HEK293T (cell line): ENCODE results near the gene CREB5.

Experiments
- CTCF ChIA-PET: fragments of 350-600 bp; formaldehyde crosslinking; extraction: SDS; loops from one replicate; lab custom pipeline; 2021; ENCODE audit warnings: antibody characterized with exemption, inconsistent platforms; lab: Yijun Ruan, JAX
- POLR2A ChIA-PET: fragments of 350-600 bp; formaldehyde crosslinking; extraction: SDS; loops from one replicate; lab custom pipeline; 2020; ENCODE audit warnings: antibody characterized with exemption, inconsistent platforms; lab: Yijun Ruan, JAX
- DNase-seq: peaks from one replicate; pipeline ENCODE4 v3.0.0; 2012; ENCODE audit warnings: mixed read lengths; ENCODE audit errors: extremely low spot score
- ARNT ChIP-seq: fragments of 450-650 bp; IDR thresholded peaks from 2 replicates; pipeline ENCODE4 v1.6.1; 2017; ENCODE audit warnings: mild to moderate bottlenecking
- BHLHE40 ChIP-seq: fragments of 450-650 bp; IDR thresholded peaks from 2 replicates; pipeline ENCODE4 v1.6.1; 2016; ENCODE audit warnings: mild to moderate bottlenecking, moderate library complexity, borderline replicate concordance
- CTBP1 ChIP-seq: fragments of 450-650 bp; IDR thresholded peaks from 2 replicates; pipeline ENCODE4 v1.6.1; 2016; ENCODE audit warnings: borderline replicate concordance
- ELF4 ChIP-seq: fragments of 450-650 bp; IDR thresholded peaks from 2 replicates; pipeline ENCODE4 v1.6.1; 2017; ENCODE audit warnings: antibody characterized with exemption
- FOXA1 ChIP-seq: fragments of 450-650 bp; IDR thresholded peaks from 2 replicates; pipeline ENCODE4 v1.6.1; 2016; ENCODE audit warnings: mild to moderate bottlenecking
- FOXK2 ChIP-seq: fragments of 450-650 bp; IDR thresholded peaks from 2 replicates; pipeline ENCODE4 v1.6.1; 2016; ENCODE audit warnings: mild to moderate bottlenecking
- FOXM1 ChIP-seq: fragments of 450-650 bp; IDR thresholded peaks from 2 replicates; pipeline ENCODE4 v1.6.1; 2017; ENCODE audit warnings: mild to moderate bottlenecking, borderline replicate concordance
- HDGF ChIP-seq: fragments of 450-650 bp; IDR thresholded peaks from 2 replicates; pipeline ENCODE4 v1.6.1; 2017; ENCODE audit warnings: antibody characterized with exemption, borderline replicate concordance
- L3MBTL2 ChIP-seq: fragments of 450-650 bp; conservative IDR thresholded peaks from 2 replicates; pipeline ENCODE4 v1.6.1; 2016; ENCODE audit warnings: mild to moderate bottlenecking
- LEF1 ChIP-seq: fragments of 450-650 bp; IDR thresholded peaks from 2 replicates; pipeline ENCODE4 v1.6.1; 2017; ENCODE audit warnings: mild to moderate bottlenecking, borderline replicate concordance
- NFRKB ChIP-seq: fragments of 450-650 bp; IDR thresholded peaks from 2 replicates; pipeline ENCODE4 v1.6.1; 2016; ENCODE audit warnings: mild to moderate bottlenecking, moderate library complexity
- PKNOX1 ChIP-seq: fragments of 450-650 bp; IDR thresholded peaks from 2 replicates; pipeline ENCODE4 v1.6.1; 2016
- SP1 ChIP-seq: fragments of 450-650 bp; IDR thresholded peaks from 2 replicates; pipeline ENCODE4 v1.6.1; 2017
- SUZ12 ChIP-seq: fragments of 450-650 bp; IDR thresholded peaks from 2 replicates; pipeline ENCODE4 v1.6.1; 2016; ENCODE audit warnings: mild to moderate bottlenecking
- TARDBP ChIP-seq: fragments of 450-650 bp; IDR thresholded peaks from 2 replicates; pipeline ENCODE4 v1.6.1; 2016
- ZNF384 ChIP-seq: fragments of 450-650 bp; IDR thresholded peaks from 2 replicates; pipeline ENCODE4 v1.6.1; 2016

Gene CREB5

GRCh38 chr7:28532181-28532580 is 119.9 kb downstream of the CREB5 start:
- DNase-seq: no peak
- TF ChIP-seq BHLHE40 (no peak), ELF4 (no peak)
- ChIA-PET POLR2A (no interaction called here), CTCF (no interaction called here)

- ChIA-PET CTCF (no interaction called here), POLR2A (no interaction called here)
- TF ChIP-seq ARNT: no peak
- no peak for TF ChIP-seq NFRKB
- no peak for TF ChIP-seq ELF4
- no peak for DNase-seq
Measured at GRCh38 chr7:28533267-28533666, 120.9 kb downstream of the CREB5 start.

DNA sequence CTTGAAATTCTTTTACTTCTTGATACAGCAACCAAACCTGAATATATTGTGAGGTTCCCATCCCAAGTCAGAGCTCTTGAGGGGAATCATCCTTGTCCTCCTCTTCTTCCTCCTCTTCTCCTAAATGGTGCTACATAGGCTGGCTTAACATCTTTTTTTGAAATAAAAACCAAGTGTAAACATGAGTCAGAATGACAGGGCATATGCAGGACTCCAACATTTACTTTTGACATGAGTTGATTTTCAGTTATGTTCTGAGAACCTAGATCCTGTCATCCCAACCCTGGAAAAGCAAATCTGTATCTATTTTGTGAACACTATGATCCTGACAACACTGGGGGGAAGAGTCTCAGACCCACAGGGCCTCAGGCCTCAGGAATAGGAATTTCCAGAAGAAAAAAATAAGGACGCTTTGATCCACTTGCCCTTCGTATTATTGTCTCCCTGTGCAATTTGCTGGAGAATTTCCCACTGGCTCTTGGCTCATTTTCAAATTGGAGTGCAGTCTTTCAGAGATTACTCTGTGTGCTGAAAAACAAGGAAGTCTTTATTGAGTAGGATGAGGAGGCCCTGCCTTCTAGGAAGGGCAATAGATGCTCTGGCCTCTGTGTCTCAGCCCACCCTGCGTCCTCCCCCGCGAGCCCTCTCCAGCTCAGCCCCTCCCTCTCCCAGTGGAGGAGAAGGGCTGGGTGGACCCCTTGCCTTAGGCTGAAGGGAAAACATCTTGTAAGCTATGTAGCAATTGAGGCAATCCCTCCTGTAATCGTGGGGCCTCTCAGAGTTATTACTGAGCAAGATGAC is 121.6 kb downstream of the CREB5 start:
- POLR2A ChIA-PET: no interaction called here
- no peak for TF ChIP-seq FOXM1
- no peak for TF ChIP-seq NFRKB
- TF ChIP-seq ARNT: no peak
- TF ChIP-seq ELF4: no peak
- TF ChIP-seq FOXA1: no peak
- no peak for TF ChIP-seq CTBP1
- TF ChIP-seq LEF1: no peak
- TF ChIP-seq L3MBTL2: no peak
- no peak for TF ChIP-seq PKNOX1
- TF ChIP-seq HDGF: no peak
- TF ChIP-seq SUZ12: no peak
- TF ChIP-seq TARDBP: no peak
- no peak for TF ChIP-seq BHLHE40
- no peak for TF ChIP-seq SP1
- no peak for TF ChIP-seq FOXK2
- TF ChIP-seq ZNF384: no peak
- CTCF ChIA-PET: interaction anchor here (0.6 kb wide), 1 partner anchor 220 kb away, joined by 3 read pairs; no protein-coding TSS in a partner anchor
- no peak for DNase-seq

DNA sequence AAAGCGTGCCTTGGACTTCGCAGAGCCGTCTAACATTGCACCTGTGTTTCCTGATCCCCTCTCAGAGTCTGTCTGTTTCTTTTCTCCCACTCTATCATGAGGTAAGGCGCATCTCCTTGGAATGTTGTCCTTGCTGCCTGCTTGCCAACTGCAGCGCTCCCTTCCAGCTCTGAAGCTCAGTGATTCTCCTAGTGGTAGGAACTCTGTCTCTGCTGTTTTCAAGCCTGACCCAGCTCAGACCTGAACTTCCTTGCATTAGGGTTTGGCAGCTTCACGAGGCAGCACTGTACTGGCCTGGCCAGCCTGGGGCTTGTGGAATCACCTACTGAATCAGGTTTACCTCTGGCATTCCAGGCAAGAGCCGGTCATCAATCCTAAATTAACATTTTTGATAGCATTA is 123.9 kb downstream of the CREB5 start:
- ChIA-PET POLR2A (interaction anchor here (1.0 kb wide), 1 partner anchor 126 kb away, joined by 3 read pairs; no protein-coding TSS in a partner anchor), CTCF (interaction anchor here (1.0 kb wide), 1 partner anchor 165 kb away, joined by 3 read pairs; no protein-coding TSS in a partner anchor)
- TF ChIP-seq ZNF384: no peak
- TF ChIP-seq SUZ12: no peak
- no peak for TF ChIP-seq TARDBP
- peak; percentile 25 for DNase-seq

DNA sequence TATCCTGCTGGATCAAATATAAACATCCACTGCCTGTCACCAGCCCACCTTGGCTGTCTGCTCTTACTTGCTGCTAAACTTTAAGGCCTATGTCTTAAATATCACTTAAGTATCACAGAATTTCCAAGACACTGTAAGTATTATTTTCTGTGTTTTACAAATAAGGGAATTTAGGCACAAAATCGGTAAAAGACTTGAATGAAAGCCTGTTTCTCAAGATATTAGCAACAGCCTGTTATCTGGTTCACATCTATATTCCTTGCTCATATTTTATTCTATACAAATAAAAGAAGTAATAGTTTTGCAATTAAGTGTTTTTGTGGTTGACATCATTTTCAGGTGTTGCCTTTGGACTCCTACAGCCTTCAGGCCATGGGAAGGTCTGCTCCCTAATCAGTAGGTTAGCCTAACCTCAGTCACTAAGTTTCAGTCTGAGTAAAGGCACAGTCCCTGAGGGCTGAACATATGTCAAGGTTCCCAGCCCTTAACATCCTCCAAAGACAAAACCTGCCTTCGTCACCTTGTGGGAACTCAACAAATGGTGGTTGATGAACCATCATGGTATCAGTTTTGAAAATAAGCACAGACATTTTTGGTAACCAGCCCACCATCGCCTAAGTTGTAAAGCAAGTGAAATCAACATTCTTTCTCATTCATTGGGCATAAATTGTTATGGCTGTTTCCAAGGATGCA is 127.1 kb downstream of the CREB5 start:
- ChIA-PET POLR2A (no interaction called here), CTCF (no interaction called here)
- DNase-seq: no peak
- no peak for TF ChIP-seq HDGF
- TF ChIP-seq FOXM1: no peak
- TF ChIP-seq FOXK2: no peak
- TF ChIP-seq PKNOX1: no peak
- no peak for TF ChIP-seq ZNF384
- TF ChIP-seq SP1: no peak

GRCh38 chr7:28542410-28542809 is 130.1 kb downstream of the CREB5 start:
- DNase-seq: peak; percentile 37
- TF ChIP-seq PKNOX1 (peak; percentile 92), ZNF384 (no peak), SUZ12 (no peak), NFRKB (no peak), HDGF (no peak), CTBP1 (peak; percentile 67; the same call in 1 of the 2 replicates), L3MBTL2 (no peak), ARNT (0 out of 2 replicates have a peak, but pooled peaks have one; percentile 8), TARDBP (no peak), FOXM1 (no peak), ELF4 (no peak)
- ChIA-PET CTCF (interaction anchor here (0.6 kb wide), 1 partner anchor 232 kb away, joined by 5 read pairs; no protein-coding TSS in a partner anchor), POLR2A (no interaction called here)
